Natural killer cell (primary cell): ENCODE results near the gene STARD8. TPM values are rescaled to one million over a fixed set of nuclear protein-coding genes. Genes with fewer than 3 reads are reported as not detected.
A peak's percentile ranks its signal among the peaks of the same experiment; 100 is the strongest.
"Not testable (repeated sequence)": the region's sequence is repeated elsewhere in the genome, so short reads cannot be mapped to it uniquely, and the experiment has no call there.

Experiments used
- ATAC-seq, 3 donors: fragments of 150-1000 bp in 2 of 3; fragments of 200-7000 bp in 1 of 3; cut with Tn5 transposase; 1 replicate in 1 of 3; 2 replicates in 2 of 3; pipeline ENCODE4 v1.10.0; 2021; ENCODE audit warnings: mild to moderate bottlenecking in 2 of 3, moderate library complexity in 2 of 3
- DNase-seq, 2 donors: peaks; one replicate each; pipeline versions ENCODE4 v3.0.0 to v3.0.0-alpha.2; 2013 to 2021; ENCODE audit warnings: mixed read lengths in 1 of 2
- H3K27ac ChIP-seq: one replicate; pipeline ENCODE4 v1.5.1; 2013; ENCODE audit warnings: mild to moderate bottlenecking, low read length
- H3K27me3 ChIP-seq: one replicate; pipeline ENCODE4 v1.6.1; 2013; ENCODE audit warnings: low read length; ENCODE audit not compliant: control insufficient read depth, insufficient read depth
- H3K36me3 ChIP-seq: one replicate; pipeline ENCODE4 v1.6.1; 2013; ENCODE audit warnings: low read length; ENCODE audit not compliant: control insufficient read depth, insufficient read depth
- H3K4me1 ChIP-seq: one replicate; pipeline ENCODE4 v1.6.1; 2013; ENCODE audit warnings: low read length; ENCODE audit not compliant: control insufficient read depth, insufficient read depth
- H3K4me3 ChIP-seq: one replicate; pipeline ENCODE4 v1.5.1; 2013; ENCODE audit warnings: low read length
- H3K9me3 ChIP-seq: one replicate; pipeline ENCODE4 v1.6.1; 2013; ENCODE audit warnings: low read length; ENCODE audit not compliant: control insufficient read depth, insufficient read depth
- H3K27ac Mint-ChIP-seq, 2 donors: one replicate each; pipeline ENCODE4 v1.8.0; 2022; ENCODE audit warnings: mild to moderate bottlenecking in 2 of 2, mixed read lengths in 2 of 2, moderate library complexity in 1 of 2
- H3K27me3 Mint-ChIP-seq, 2 donors: one replicate each; pipeline ENCODE4 v1.8.0; 2022; ENCODE audit warnings: low read depth in 2 of 2, mixed read lengths in 2 of 2
- H3K36me3 Mint-ChIP-seq: one replicate; pipeline ENCODE4 v1.8.0; 2022; ENCODE audit warnings: mixed read lengths
- H3K4me1 Mint-ChIP-seq, 2 donors: one replicate each; pipeline ENCODE4 v1.8.0; 2022; ENCODE audit warnings: mixed read lengths in 2 of 2
- H3K4me3 Mint-ChIP-seq: one replicate; pipeline ENCODE4 v1.8.0; 2022; ENCODE audit warnings: mild to moderate bottlenecking, moderate library complexity, mixed read lengths
- H3K9me3 Mint-ChIP-seq, 2 donors: one replicate each; pipeline ENCODE4 v1.8.0; 2022; ENCODE audit warnings: mixed read lengths in 2 of 2
- CTCF ChIP-seq: fragments of 200-600 bp; IDR thresholded peaks from one replicate; pipeline ENCODE4 v1.8.0; 2022; ENCODE audit warnings: antibody characterized with exemption
- WGBS: methylation state at CpG from one replicate; pipeline ENCODE4 v1.1.7; 2013; ENCODE audit warnings: missing lambda C conversion rate; ENCODE audit not compliant: insufficient coverage; 5-methylcytosine and 5-hydroxymethylcytosine counted together
- intact Hi-C: fragments of 100-400 bp; cut with micrococcal nuclease; formaldehyde crosslinking; loops from one replicate; pipeline ENCODE4 v1.14.2; 2022
- total RNA-seq, 4 donors: library from RNA; stranded (reverse); fragments of 120-200 nt in 1 of 4; gene quantifications; one replicate each; pipeline versions ENCODE4 v1.2.3 to v1.2.4, GENCODE V29; 2013 to 2022

The STARD8 gene
- total RNA-seq, 3 donors from 2014 or later (not counting 1 experiment from before 2014, with no cell fraction given), result 0.97 to 1.3 (median 1.1) TPM

GRCh38 chrX:68731254-68731653, 83.8 kb downstream of the STARD8 start:
- Mint-ChIP-seq H3K4me1 (no peaks in the 10 kb centered on the region), H3K27me3 (peaks cover 4 to 26% of the 10 kb centered on the region in 2 donors), H3K36me3 (no peaks in the 10 kb centered on the region), H3K9me3 (no peaks in the 10 kb centered on the region), H3K27ac (no peak overlapping the region), H3K4me3 (no peak overlapping the region)
- Histone ChIP-seq H3K4me1 (no peaks in the 10 kb centered on the region), H3K36me3 (no peaks in the 10 kb centered on the region), H3K9me3 (no peaks in the 10 kb centered on the region), H3K4me3 (no peak overlapping the region), H3K27ac (no peak overlapping the region), H3K27me3 (no peaks in the 10 kb centered on the region)
- no peak for ATAC-seq
- intact Hi-C loops, result loop anchor here (5.0 kb wide), 2 partner anchors 491 to 556 kb away; no protein-coding TSS in a partner anchor
- TF ChIP-seq CTCF, result no peak
- 40% methylated on average over 1 of the region's 2 CpGs for WGBS
- DNase-seq, result no peak

GRCh38 chrX:68732906-68733493, 85.5 kb downstream of the STARD8 start:
- H3K4me3 ChIP-seq, result no peak overlapping the region
- H3K27ac ChIP-seq, result no peak overlapping the region
- no peak overlapping the region for H3K4me3 Mint-ChIP-seq
- intact Hi-C loops, result loop anchor here (5.0 kb wide), 2 partner anchors 489 to 554 kb away; no protein-coding TSS in a partner anchor
- peak; percentile 44 for TF ChIP-seq CTCF
- H3K27me3 ChIP-seq, result no peaks in the 10 kb centered on the region
- WGBS, result 23% methylated on average over 4 of the region's 4 CpGs
- H3K27ac Mint-ChIP-seq, result no peak overlapping the region
- DNase-seq, result peak; percentile 37 to 69
- H3K36me3 Mint-ChIP-seq, result no peaks in the 10 kb centered on the region
- no peaks in the 10 kb centered on the region for H3K36me3 ChIP-seq
- peaks cover 4 to 27% of the 10 kb centered on the region in 2 donors for H3K27me3 Mint-ChIP-seq
- no peaks in the 10 kb centered on the region for H3K4me1 ChIP-seq
- ATAC-seq, result peak in 2 of 3 donors; percentile 74 to 89
- no peaks in the 10 kb centered on the region for H3K9me3 Mint-ChIP-seq
- H3K9me3 ChIP-seq, result no peaks in the 10 kb centered on the region
- no peaks in the 10 kb centered on the region for H3K4me1 Mint-ChIP-seq

GRCh38 chrX:68735266-68735665, 87.8 kb downstream of the STARD8 start:
- intact Hi-C loops, result no loop called here
- H3K4me1 Mint-ChIP-seq, result no peaks in the 10 kb centered on the region
- no CpG with 5 or more reads among the region's 1 CpG for WGBS
- no peaks in the 10 kb centered on the region for H3K9me3 Mint-ChIP-seq
- H3K27ac Mint-ChIP-seq, result no peak overlapping the region
- no peak for ATAC-seq
- H3K27me3 Mint-ChIP-seq, result peaks cover 7 to 19% of the 10 kb centered on the region in 2 donors
- no peaks in the 10 kb centered on the region for H3K36me3 Mint-ChIP-seq
- Histone ChIP-seq H3K27ac (no peak overlapping the region), H3K4me1 (no peaks in the 10 kb centered on the region), H3K4me3 (no peak overlapping the region), H3K9me3 (no peaks in the 10 kb centered on the region), H3K36me3 (no peaks in the 10 kb centered on the region), H3K27me3 (no peaks in the 10 kb centered on the region)
- DNase-seq, result no peak
- TF ChIP-seq CTCF, result no peak
- H3K4me3 Mint-ChIP-seq, result no peak overlapping the region

- DNase-seq, intact Hi-C loops, H3K4me3 Mint-ChIP-seq, H3K27me3 Mint-ChIP-seq, H3K36me3 Mint-ChIP-seq, H3K4me1 ChIP-seq, H3K27ac ChIP-seq, ATAC-seq, H3K27me3 ChIP-seq, H3K9me3 Mint-ChIP-seq, H3K4me1 Mint-ChIP-seq, H3K9me3 ChIP-seq, H3K36me3 ChIP-seq, H3K4me3 ChIP-seq, H3K27ac Mint-ChIP-seq: not testable (repeated sequence)
- no CpG with 5 or more reads among the region's 3 CpGs for WGBS
These were observed 94.4 kb downstream of the STARD8 start for GRCh38 chrX:68741864-68742263.
